Right atrium auricular region (tissue), 2 donors: Measurements from ENCODE around the gene DHX8. TPM values are rescaled to one million over a fixed set of nuclear protein-coding genes. Genes with fewer than 3 reads are reported as not detected.
"Not testable (repeated sequence)": the region's sequence is repeated elsewhere in the genome, so short reads cannot be mapped to it uniquely, and the experiment has no call there.

Experiments used
- DNase-seq: peaks from one replicate; pipeline ENCODE4 v3.0.0-alpha.2; 2019; ENCODE audit warnings: low spot score
- H3K27ac ChIP-seq, 2 donors: fragments of 200-600 bp; sonication (generic); 1 replicate in 1 of 2; 2 replicates in 1 of 2; pipeline ENCODE4 v1.5.1; 2016 to 2019
- H3K27me3 ChIP-seq, 2 donors: fragments of 200-600 bp; sonication (generic); one replicate each; pipeline versions ENCODE4 v1.5.1 to v1.6.0; 2017 to 2019
- H3K36me3 ChIP-seq: fragments of 200-600 bp; sonication (generic); one replicate; pipeline ENCODE4 v1.5.1; 2016
- H3K4me1 ChIP-seq, 2 donors: fragments of 200-600 bp; sonication (generic); one replicate each; pipeline versions ENCODE4 v1.5.1 to v1.6.0; 2017 to 2019
- H3K4me3 ChIP-seq, 2 donors: fragments of 200-600 bp; sonication (generic); 1 replicate in 1 of 2; 2 replicates in 1 of 2; pipeline ENCODE4 v1.5.1; 2017 to 2019; ENCODE audit warnings: mild to moderate bottlenecking in 1 of 2, moderate library complexity in 1 of 2
- H3K9me3 ChIP-seq, 2 donors: fragments of 200-600 bp; sonication (generic); one replicate each; pipeline ENCODE4 v1.5.1; 2019
- CTCF ChIP-seq, 2 donors: fragments of 200-600 bp; sonication (generic); IDR thresholded peaks; one replicate each; pipeline ENCODE4 v1.5.1; 2019; ENCODE audit warnings: antibody characterized with exemption in 2 of 2
- total RNA-seq, 2 donors: library from RNA; depleted of rRNA; stranded (reverse); fragments of >200 nt; gene quantifications; one replicate each; pipeline ENCODE4 v1.1.0, GENCODE V29; 2016

The DHX8 gene
- total RNA-seq, 2 donors from 2014 or later, result 18.5 to 26.1 TPM

GRCh38 chr17:43475494-43476089, 8.2 kb upstream of the DHX8 start:
- DNase-seq, result no peak
- H3K36me3 ChIP-seq, result no peaks in the 10 kb centered on the region
- no peaks in the 10 kb centered on the region for H3K9me3 ChIP-seq
- H3K4me1 ChIP-seq, result no peaks in the 10 kb centered on the region
- H3K27me3 ChIP-seq, result no peaks in the 10 kb centered on the region
- no peak overlapping the region for H3K27ac ChIP-seq
- TF ChIP-seq CTCF (IDR thresholded peaks at IDR 0.05), result no peak
- no peak overlapping the region for H3K4me3 ChIP-seq

GRCh38 chr17:43476306-43476705, 7.5 kb upstream of the DHX8 start:
- H3K9me3 ChIP-seq, H3K27me3 ChIP-seq, DNase-seq, H3K4me3 ChIP-seq, H3K27ac ChIP-seq, H3K36me3 ChIP-seq, H3K4me1 ChIP-seq: not testable (repeated sequence)

- Histone ChIP-seq H3K4me1 (no peaks in the 10 kb centered on the region), H3K36me3 (no peaks in the 10 kb centered on the region), H3K9me3 (no peaks in the 10 kb centered on the region), H3K4me3 (no peak overlapping the region), H3K27ac (no peak overlapping the region), H3K27me3 (no peaks in the 10 kb centered on the region)
- TF ChIP-seq CTCF (IDR thresholded peaks at IDR 0.05), result no peak
- no peak for DNase-seq
Measured at GRCh38 chr17:43477832-43478634, 5.7 kb upstream of the DHX8 start.

GRCh38 chr17:43479948-43480347, 3.8 kb upstream of the DHX8 start:
- no peak overlapping the region for H3K27ac ChIP-seq
- TF ChIP-seq CTCF (IDR thresholded peaks at IDR 0.05), result no peak
- H3K9me3 ChIP-seq, result no peaks in the 10 kb centered on the region
- H3K27me3 ChIP-seq, result no peaks in the 10 kb centered on the region
- no peaks in the 10 kb centered on the region for H3K36me3 ChIP-seq
- H3K4me3 ChIP-seq, result no peak overlapping the region
- DNase-seq, result no peak
- H3K4me1 ChIP-seq, result peaks cover 0 to 11% of the 10 kb centered on the region in 2 donors

- no peak for DNase-seq
- Histone ChIP-seq H3K36me3 (no peaks in the 10 kb centered on the region), H3K4me1 (peaks cover 0 to 29% of the 10 kb centered on the region in 2 donors), H3K27ac (peak overlapping the region in 1 of 2 donors; percentile 75), H3K9me3 (no peaks in the 10 kb centered on the region), H3K27me3 (no peaks in the 10 kb centered on the region), H3K4me3 (no peak overlapping the region)
- no peak for TF ChIP-seq CTCF (IDR thresholded peaks at IDR 0.05)
Measured at GRCh38 chr17:43482103-43483012, 1.4 kb upstream of the DHX8 start.

GRCh38 chr17:43490621-43491020, 6.8 kb downstream of the DHX8 start:
- no peak for DNase-seq
- Histone ChIP-seq H3K4me1 (peaks cover 0 to 15% of the 10 kb centered on the region in 2 donors), H3K4me3 (no peak overlapping the region), H3K27ac (no peak overlapping the region), H3K36me3 (peaks cover 61% of the 10 kb centered on the region), H3K9me3 (no peaks in the 10 kb centered on the region), H3K27me3 (no peaks in the 10 kb centered on the region)
- no peak for TF ChIP-seq CTCF (IDR thresholded peaks at IDR 0.05)

- H3K27me3 ChIP-seq, H3K27ac ChIP-seq, H3K4me1 ChIP-seq, H3K9me3 ChIP-seq, H3K4me3 ChIP-seq, DNase-seq: not testable (repeated sequence)
- peaks cover 82% of the 10 kb centered on the region for H3K36me3 ChIP-seq
Measured at GRCh38 chr17:43509440-43509839, 25.7 kb downstream of the DHX8 start.

GRCh38 chr17:43511199-43511598, 27.4 kb downstream of the DHX8 start:
- H3K36me3 ChIP-seq, result peaks cover 65% of the 10 kb centered on the region
- not testable (repeated sequence) for H3K4me3 ChIP-seq, H3K9me3 ChIP-seq, H3K27me3 ChIP-seq, H3K27ac ChIP-seq, H3K4me1 ChIP-seq
- DNase-seq, result peak; percentile 5
